ENCODE data around the gene PDE3A.

The PDE3A gene

DNA sequence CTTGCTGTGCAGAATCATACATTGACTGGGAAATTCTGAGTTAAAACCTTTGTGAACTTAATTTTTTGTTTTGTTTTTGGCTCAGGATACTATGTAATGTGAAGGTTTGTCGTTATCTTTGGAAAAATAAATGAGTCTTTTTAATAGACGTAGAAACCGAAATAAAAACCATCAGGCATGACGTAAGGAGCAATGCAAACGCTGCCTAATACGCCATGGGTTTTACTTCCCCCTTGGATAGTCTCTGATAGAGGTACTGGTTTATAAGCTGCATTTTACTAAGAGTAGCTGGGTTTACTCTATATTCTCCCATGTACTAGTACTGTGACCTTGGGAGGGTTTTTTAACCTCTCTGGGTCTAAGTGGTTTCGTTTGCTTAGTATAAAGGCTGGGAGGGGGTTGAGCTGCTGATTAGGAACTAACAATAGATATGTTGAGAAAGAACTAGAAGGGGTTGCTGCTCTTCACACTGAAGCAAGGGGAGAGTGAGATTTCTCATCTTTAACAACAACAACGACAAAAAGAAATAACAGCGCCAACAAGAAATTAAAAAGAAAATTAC, 260.0 kb downstream of the PDE3A start:
- no peak for DNase-seq

- no peak for DNase-seq
These were observed 260.7 kb downstream of the PDE3A start for GRCh38 chr12:20628999-20629398.

- peak; percentile 30 for DNase-seq
These were observed 261.2 kb downstream of the PDE3A start for GRCh38 chr12:20629414-20630156.

- DNase-seq, result no peak
These were observed 263.4 kb downstream of the PDE3A start for GRCh38 chr12:20631711-20632110.

DNA sequence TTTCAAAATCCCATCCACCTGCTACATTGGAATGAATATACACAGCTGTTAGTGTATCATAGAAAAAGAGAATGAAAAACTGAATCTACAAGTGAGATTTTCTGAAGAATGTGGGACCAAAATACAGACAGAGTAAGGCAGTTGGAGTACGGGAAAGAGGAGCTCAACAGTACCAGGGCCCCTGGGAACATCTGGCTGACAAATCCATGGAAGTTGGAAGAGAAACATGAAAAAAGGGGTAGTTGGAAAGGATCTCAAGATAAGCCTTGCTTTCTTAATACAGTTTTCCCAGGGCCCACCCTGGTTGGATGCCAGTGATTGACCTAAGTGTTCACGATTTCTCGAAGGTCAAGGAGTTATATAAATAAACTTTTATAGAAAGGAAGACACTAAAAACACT, 272.8 kb downstream of the PDE3A start:
- no peak for DNase-seq

GRCh38 chr12:20643822-20644221, 275.5 kb downstream of the PDE3A start:
- DNase-seq, result no peak

GRCh38 chr12:20646239-20646827, 278.0 kb downstream of the PDE3A start:
- no peak for DNase-seq

DNA sequence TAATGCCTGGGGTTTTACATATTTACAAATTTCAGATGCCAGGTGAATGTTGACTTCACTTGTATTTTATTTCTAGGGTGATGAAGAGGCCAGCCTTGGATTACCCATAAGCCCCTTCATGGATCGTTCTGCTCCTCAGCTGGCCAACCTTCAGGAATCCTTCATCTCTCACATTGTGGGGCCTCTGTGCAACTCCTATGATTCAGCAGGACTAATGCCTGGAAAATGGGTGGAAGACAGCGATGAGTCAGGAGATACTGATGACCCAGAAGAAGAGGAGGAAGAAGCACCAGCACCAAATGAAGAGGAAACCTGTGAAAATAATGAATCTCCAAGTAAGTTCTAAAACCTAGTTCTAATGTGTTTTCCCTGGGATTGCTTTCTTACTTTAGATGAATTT, 285.5 kb downstream of the PDE3A start:
- DNase-seq, result no peak

- DNase-seq, result no peak
These were observed 288.3 kb downstream of the PDE3A start for GRCh38 chr12:20656600-20656999.

DNA sequence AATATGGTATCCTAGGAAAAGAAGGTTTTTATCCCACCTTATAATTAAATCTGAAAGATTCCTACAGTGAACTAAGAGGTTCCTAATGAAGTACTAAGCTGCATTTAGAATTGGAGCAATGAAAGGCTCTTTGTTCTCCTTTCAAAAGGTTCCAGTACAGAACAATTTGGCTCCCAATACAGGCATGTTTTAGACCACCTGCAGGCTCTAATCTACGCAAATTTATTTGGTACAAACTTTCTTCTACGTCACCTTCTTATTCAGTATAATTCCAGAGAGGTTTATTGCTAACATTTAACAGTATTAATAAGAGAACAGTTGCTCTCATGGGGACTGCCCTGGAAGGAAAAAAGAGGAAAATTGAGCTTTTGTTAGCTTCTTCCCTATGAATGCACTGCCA, 289.2 kb downstream of the PDE3A start:
- no peak for DNase-seq

DNA sequence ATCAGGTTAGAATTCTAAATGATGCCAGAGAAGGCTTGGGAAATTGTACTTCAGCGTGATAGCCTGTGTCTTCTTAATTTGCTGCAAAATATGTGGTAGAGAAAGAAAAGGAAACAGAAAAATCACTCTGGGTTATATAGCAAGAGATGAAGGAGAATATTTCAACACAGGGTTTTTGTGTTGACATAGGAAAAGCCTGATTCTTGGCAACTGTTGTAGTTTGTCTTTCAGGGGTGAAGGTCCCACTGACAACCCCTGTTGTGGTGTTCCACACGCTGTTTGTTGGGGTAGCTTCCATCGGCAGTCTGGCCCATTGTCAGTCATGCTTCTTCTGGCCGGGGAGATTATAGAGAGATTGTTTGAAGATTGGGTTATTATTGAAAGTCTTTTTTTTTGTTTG, 313.0 kb downstream of the PDE3A start:
- no peak for DNase-seq

DNA sequence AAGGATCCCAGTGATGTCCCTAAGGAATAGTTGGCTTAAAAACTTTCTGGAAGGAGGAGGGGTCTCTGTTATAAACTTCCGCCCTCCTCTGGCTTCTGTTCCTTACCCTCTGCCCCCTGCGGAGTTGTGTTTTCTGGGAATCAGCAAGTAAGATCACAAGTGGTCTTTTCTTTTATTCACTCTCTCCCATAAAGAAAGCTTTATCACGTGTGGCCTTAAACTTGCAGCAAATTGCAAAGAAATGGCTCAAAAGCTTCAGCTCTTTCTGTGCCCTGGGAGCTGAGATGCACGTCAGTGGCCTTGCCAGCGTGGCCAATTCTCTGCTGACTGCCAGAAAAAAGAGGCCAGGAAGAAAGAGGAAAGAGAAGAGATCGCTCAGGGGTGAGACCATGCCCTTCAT, 326.9 kb downstream of the PDE3A start, which contains the start of gene SLCO1C1:
Gene SLCO1C1 (plus strand): TSS at position 101 of the 400 bp plus-strand sequence. CDS start 4,245 bp downstream, outside the sequence.
- no peak for DNase-seq

GRCh38 chr12:20696181-20696905, 328.0 kb downstream of the PDE3A start:
- DNase-seq, result no peak

DNA sequence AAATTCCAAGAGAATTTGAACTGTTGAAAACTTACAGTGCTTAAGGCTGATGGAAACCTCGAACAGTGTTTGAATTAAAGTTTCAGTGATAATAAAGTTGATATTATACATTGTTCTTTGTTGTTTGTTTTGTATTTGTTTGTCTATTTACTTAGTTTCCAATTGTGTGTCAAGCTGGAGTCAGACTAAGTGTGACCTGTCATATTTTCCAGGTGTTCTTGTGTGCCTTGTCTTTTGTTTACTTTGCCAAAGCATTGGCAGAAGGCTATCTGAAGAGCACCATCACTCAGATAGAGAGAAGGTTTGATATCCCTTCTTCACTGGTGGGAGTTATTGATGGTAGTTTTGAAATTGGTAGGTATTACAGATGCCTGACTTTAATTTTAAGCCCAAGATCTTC, 332.8 kb downstream of the PDE3A start:
- DNase-seq, result no peak

DNA sequence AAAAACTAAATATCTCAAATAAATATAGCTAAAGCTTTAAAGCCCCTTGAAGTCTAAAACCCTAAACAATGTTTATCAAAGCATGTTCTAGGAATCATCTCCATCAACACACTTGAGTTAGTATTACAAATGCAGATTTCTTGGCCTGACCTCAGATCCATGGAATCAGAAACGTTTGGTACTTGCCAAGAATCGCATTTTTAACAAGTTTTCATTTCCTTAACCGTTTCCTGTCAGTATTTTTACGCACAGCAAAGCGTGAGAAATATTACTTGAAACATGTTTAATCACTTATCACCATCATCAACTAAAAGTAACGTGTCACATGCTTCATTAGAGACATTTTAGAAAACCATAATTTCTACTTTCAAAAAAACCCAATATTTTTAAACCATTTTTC, 336.5 kb downstream of the PDE3A start:
- DNase-seq, result no peak

DNA sequence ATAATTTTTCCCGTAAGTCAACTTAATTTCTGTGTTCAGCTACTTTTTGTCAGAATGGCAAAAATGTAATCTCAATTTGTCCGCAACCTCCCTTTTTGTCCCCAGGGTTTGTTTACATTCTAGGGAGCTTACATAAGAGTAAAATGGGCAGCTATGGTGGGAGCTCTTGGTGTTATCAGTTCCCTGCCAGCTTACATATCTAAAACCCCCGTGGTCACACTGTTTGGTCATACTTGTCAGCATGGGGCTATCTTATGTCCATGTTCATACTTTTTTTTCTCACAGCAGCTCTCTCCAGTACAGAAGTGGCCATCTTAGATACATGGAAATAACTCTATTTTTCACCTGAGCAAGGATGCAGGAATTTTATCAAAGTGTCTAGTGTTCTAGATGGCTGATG, 343.5 kb downstream of the PDE3A start:
- no peak for DNase-seq

DNA sequence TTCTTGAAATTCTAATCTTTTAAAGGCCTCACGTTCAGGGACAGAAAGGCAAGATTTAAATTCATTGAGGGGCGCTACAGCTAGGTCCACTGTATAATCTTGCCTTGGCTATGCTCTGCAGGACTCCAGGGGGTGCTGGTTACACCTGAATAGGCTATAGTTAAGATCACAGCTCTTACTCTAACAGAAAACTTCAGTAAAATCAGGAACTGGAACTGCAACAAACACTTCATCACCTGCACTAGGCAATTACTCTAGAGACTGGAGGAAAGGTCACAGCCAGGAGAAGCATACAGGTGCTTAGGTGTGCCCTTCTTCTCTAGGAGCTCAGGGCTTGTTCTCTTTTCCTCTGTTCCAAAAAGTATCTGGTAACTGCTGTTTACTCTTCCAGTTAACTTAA, 347.7 kb downstream of the PDE3A start:
- no peak for DNase-seq

- DNase-seq, result no peak
These were observed 348.6 kb downstream of the PDE3A start for GRCh38 chr12:20716985-20717384.

DNA sequence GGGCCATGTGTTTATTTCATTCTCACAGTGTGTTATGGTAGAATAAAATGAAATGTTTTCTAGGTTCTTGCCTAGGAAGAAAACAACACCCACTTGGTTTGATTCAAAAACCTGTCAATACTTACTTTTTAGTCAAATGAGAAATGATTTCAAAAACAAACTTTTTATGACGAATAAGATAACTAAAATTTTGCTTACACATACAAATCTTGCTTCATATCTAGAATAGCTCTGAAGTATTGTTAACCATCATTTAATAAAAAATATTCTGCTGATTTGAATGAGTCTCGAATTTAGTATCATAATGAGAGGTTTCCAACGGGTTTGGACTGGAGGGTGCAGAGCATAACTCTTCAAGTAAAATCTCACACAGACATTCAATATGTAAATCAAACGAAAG, 350.0 kb downstream of the PDE3A start:
- no peak for DNase-seq

DNA sequence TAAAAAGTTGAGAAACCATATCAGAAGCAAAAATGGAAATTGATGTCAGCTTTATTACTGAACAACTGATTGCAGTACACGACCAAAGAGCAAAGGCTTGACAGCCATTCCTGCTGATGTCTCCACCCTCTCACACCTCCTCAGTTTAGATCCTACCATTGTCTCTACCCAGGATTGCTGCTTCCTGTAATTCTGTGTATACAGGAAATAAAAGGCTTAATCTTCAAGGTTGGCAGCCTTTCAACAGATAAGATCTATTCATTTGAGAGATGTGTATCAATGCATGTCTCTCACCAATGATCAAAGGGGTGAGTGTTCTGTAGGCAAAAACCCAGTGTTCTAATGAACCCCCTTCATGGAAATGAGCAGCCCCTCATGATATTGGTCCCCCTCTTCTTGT, 353.8 kb downstream of the PDE3A start:
- no peak for DNase-seq

- no peak for DNase-seq
These were observed 362.9 kb downstream of the PDE3A start for GRCh38 chr12:20731274-20731673.

All from NK-92 treated with Interleukin-12 subunit alpha and Interleukin-12 subunit beta, amount 100 ng/mL, for 24 hours (cell line).